SK-N-SH treated with all-trans-retinoic acid at 6 μM for 48 hours (cell line): ENCODE measurements around the gene CPSF2.

Experiments used
- ARNTL ChIP-seq: fragments of 450-650 bp; formaldehyde crosslinking; IDR thresholded peaks from 2 replicates; pipeline ENCODE4 v1.5.0; 2020; ENCODE audit warnings: low read depth, mild to moderate bottlenecking, moderate library complexity, borderline replicate concordance
- BACH2 ChIP-seq: fragments of 250-450 bp; sonication (Bioruptor Pico); IDR thresholded peaks from 2 replicates; pipeline ENCODE4 v1.9.0; 2021; ENCODE audit warnings: mild to moderate bottlenecking, borderline replicate concordance
- CREB5 ChIP-seq: fragments of 250-450 bp; sonication (Bioruptor Pico); IDR thresholded peaks from 2 replicates; pipeline ENCODE4 v1.5.1; 2020; ENCODE audit warnings: low read depth, mild to moderate bottlenecking, moderate library complexity
- CSDC2 ChIP-seq: fragments of 250-450 bp; sonication (Bioruptor Pico); IDR thresholded peaks from 2 replicates; pipeline ENCODE4 v1.5.0; 2020; ENCODE audit warnings: mild to moderate bottlenecking, moderate library complexity
- GLIS3 ChIP-seq: fragments of 250-450 bp; sonication (Bioruptor Pico); IDR thresholded peaks from 2 replicates; pipeline ENCODE4 v1.5.0; 2020; ENCODE audit warnings: mild to moderate bottlenecking, moderate library complexity
- POU6F1 ChIP-seq: fragments of 250-450 bp; sonication (Bioruptor Pico); IDR thresholded peaks from 2 replicates; pipeline ENCODE4 v1.8.0; 2021; ENCODE audit warnings: low read depth, mild to moderate bottlenecking, moderate library complexity, borderline replicate concordance
- RARB ChIP-seq: fragments of 250-450 bp; sonication (Bioruptor Pico); IDR thresholded peaks from 2 replicates; pipeline ENCODE4 v1.8.0; 2021; ENCODE audit warnings: mild to moderate bottlenecking, moderate library complexity
- TSHZ2 ChIP-seq: fragments of 250-450 bp; sonication (Bioruptor Pico); IDR thresholded peaks from 2 replicates; pipeline ENCODE4 v1.5.0; 2020; ENCODE audit warnings: mild to moderate bottlenecking, moderate library complexity
- ZFP3 ChIP-seq: fragments of 250-450 bp; sonication (Bioruptor Pico); IDR thresholded peaks from 2 replicates; pipeline ENCODE4 v1.5.0; 2020; ENCODE audit warnings: mild to moderate bottlenecking, moderate library complexity
- ZNF565 ChIP-seq: fragments of 450-650 bp; formaldehyde crosslinking; conservative IDR thresholded peaks from 2 replicates; pipeline ENCODE4 v1.5.0; 2020; ENCODE audit warnings: low read depth, mild to moderate bottlenecking, moderate library complexity
- ZNF8 ChIP-seq: fragments of 450-650 bp; formaldehyde crosslinking; IDR thresholded peaks from 2 replicates; pipeline ENCODE4 v1.5.0; 2020; ENCODE audit warnings: mild to moderate bottlenecking, moderate library complexity
- TF ChIP-seq, protein P1 (sequence below): fragments of 250-450 bp; sonication (Bioruptor Pico); IDR thresholded peaks from 2 replicates; pipeline ENCODE4 v1.8.0; 2020; ENCODE audit warnings: mild to moderate bottlenecking, moderate library complexity, borderline replicate concordance

DNA sequence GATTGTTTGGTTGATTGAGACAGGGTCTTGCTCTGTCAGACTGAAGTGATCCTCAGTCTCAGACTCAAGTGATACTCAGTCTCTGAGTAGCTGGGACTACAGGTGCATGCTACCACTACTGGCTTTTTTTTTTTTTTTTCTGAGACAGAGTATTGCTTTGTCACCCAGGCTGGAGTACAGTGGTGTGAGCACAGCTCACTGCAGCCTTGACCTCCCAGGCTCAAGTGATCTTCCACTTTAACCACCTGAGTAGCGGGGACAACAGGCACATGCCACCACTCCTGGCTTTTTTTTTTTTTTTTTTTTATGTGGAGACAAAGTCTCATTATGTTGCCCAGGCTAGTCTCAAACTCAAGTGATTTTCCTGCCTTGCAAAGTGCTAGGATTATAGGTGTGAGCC lies 31.8 kb downstream of the CPSF2 start:
- no peak for TF ChIP-seq BACH2
- TF ChIP-seq GLIS3 (CRISPR knock-in tag): no peak
- TF ChIP-seq TSHZ2 (CRISPR knock-in tag): no peak
- TF ChIP-seq, protein P1, sequence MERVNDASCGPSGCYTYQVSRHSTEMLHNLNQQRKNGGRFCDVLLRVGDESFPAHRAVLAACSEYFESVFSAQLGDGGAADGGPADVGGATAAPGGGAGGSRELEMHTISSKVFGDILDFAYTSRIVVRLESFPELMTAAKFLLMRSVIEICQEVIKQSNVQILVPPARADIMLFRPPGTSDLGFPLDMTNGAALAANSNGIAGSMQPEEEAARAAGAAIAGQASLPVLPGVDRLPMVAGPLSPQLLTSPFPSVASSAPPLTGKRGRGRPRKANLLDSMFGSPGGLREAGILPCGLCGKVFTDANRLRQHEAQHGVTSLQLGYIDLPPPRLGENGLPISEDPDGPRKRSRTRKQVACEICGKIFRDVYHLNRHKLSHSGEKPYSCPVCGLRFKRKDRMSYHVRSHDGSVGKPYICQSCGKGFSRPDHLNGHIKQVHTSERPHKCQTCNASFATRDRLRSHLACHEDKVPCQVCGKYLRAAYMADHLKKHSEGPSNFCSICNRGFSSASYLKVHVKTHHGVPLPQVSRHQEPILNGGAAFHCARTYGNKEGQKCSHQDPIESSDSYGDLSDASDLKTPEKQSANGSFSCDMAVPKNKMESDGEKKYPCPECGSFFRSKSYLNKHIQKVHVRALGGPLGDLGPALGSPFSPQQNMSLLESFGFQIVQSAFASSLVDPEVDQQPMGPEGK (CRISPR knock-in tag): no peak
- TF ChIP-seq POU6F1 (CRISPR knock-in tag): no peak
- no peak for TF ChIP-seq ZNF565 (CRISPR knock-in tag)
- no peak for TF ChIP-seq ZNF8 (CRISPR knock-in tag)
- no peak for TF ChIP-seq CSDC2 (CRISPR knock-in tag)
- TF ChIP-seq CREB5: no peak
- no peak for TF ChIP-seq ARNTL (CRISPR knock-in tag)
- no peak for TF ChIP-seq RARB (CRISPR knock-in tag)
- no peak for TF ChIP-seq ZFP3 (CRISPR knock-in tag)
